GM12891 (cell line): ENCODE measurements around the gene ANKFN1.

ENCODE experiments used
- POLR2A ChIP-seq: IDR thresholded peaks from 2 replicates; pipeline ENCODE4 v1.6.1; 2011; ENCODE audit warnings: low read depth, low read length, control low read depth
- POLR2AphosphoS5 ChIP-seq: IDR thresholded peaks from 2 replicates; pipeline ENCODE4 v1.6.1; 2011; ENCODE audit warnings: low read depth, low read length, control low read depth
- POU2F2 ChIP-seq: IDR thresholded peaks from 2 replicates; pipeline ENCODE4 v1.6.1; 2011; ENCODE audit warnings: low read depth, mild to moderate bottlenecking, control low read depth, low read length, moderate library complexity
- SPI1 ChIP-seq: IDR thresholded peaks from 2 replicates; pipeline ENCODE4 v1.6.1; 2011; ENCODE audit warnings: low read depth, low read length, control low read depth

DNA sequence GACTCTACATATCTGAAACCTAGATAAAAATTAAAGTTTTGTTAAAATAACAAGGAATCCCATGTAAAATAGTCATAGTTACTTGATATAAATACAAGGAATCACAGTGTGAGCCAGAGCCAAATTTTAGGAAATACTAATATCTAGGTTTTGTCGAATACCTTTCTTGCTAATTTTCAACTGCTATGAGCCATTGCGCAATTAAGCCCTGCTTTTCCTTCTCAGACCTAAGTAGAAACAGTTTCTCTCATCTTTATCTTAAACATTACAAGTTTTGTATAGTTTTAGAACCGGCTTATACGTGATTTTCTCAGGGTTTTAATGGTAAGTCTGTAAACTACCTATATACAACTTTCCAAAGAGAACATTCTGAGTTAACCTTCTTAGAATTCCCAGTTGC, 282.9 kb downstream of the ANKFN1 start:
- TF ChIP-seq POU2F2 (no peak), POLR2A (no peak), SPI1 (no peak), POLR2AphosphoS5 (no peak)
